Vagina (tissue), 2 donors: ENCODE results near the gene PMEPA1. TPM values are rescaled to one million over a fixed set of nuclear protein-coding genes. Genes with fewer than 3 reads are reported as not detected.

Experiments used
- DNase-seq, 2 donors: peaks; one replicate each; pipeline ENCODE4 v3.0.0-alpha.2; 2017; ENCODE audit errors: extremely low spot score in 2 of 2
- H3K27ac ChIP-seq: fragments of 200-600 bp; sonication (generic); one replicate; pipeline ENCODE4 v1.5.1; 2019
- H3K27me3 ChIP-seq: fragments of 200-600 bp; sonication (generic); one replicate; pipeline ENCODE4 v1.5.1; 2019
- H3K36me3 ChIP-seq, 2 donors: fragments of 200-600 bp; sonication (generic); one replicate each; pipeline ENCODE4 v1.5.1; 2017 to 2019
- H3K4me1 ChIP-seq: fragments of 200-600 bp; sonication (generic); one replicate; pipeline ENCODE4 v1.5.1; 2019
- H3K4me3 ChIP-seq, 2 donors: fragments of 200-600 bp; sonication (generic); 1 replicate in 1 of 2; 2 replicates in 1 of 2; pipeline ENCODE4 v1.5.1; 2016 to 2019
- H3K9me3 ChIP-seq: fragments of 200-600 bp; sonication (generic); one replicate; pipeline ENCODE4 v1.5.1; 2019
- CTCF ChIP-seq, 3 experiments: fragments of 450-650 bp in 2 of 3; fragments of 200-600 bp in 1 of 3; sonication (generic) in 1 of 3; IDR thresholded peaks; one replicate each; pipeline ENCODE4 v1.5.1; 2017 to 2019; ENCODE audit warnings: antibody characterized with exemption in 3 of 3, mild to moderate bottlenecking in 2 of 3, moderate library complexity in 2 of 3
- POLR2A ChIP-seq, 2 donors: fragments of 450-650 bp; IDR thresholded peaks; one replicate each; pipeline ENCODE4 v1.6.1; 2017; ENCODE audit warnings: antibody characterized with exemption in 2 of 2, mild to moderate bottlenecking in 2 of 2, moderate library complexity in 2 of 2
- POLR2AphosphoS5 ChIP-seq, 2 donors: sonication (generic); formaldehyde crosslinking; IDR thresholded peaks; one replicate each; pipeline ENCODE4 v1.9.0; 2017; ENCODE audit warnings: antibody characterized with exemption in 2 of 2, mild to moderate bottlenecking in 2 of 2, low read depth in 1 of 2; ENCODE audit not compliant: insufficient read depth in 1 of 2
- intact Hi-C: fragments of 100-400 bp; cut with DNase I; formaldehyde crosslinking; loops from one replicate; pipeline ENCODE4 v1.15.1; 2023
- total RNA-seq: library from RNA; depleted of rRNA; stranded (reverse); fragments of >200 nt; gene quantifications from one replicate; pipeline ENCODE4 v1.2.3, GENCODE V29; 2016

PMEPA1 gene
- total RNA-seq, 1 donor from 2014 or later, result 11.3 TPM

GRCh38 chr20:57613481-57613921, 96.3 kb downstream of the PMEPA1 start:
- Histone ChIP-seq H3K4me1 (no peaks in the 10 kb centered on the region), H3K4me3 (no peak overlapping the region), H3K36me3 (no peaks in the 10 kb centered on the region), H3K27me3 (no peaks in the 10 kb centered on the region), H3K27ac (no peak overlapping the region), H3K9me3 (no peaks in the 10 kb centered on the region)
- intact Hi-C loops, result no loop called here
- DNase-seq, result no peak
- no peak for TF ChIP-seq POLR2AphosphoS5 (IDR thresholded peaks at IDR 0.05; ENCODE audit: insufficient read depth in 1 of 2, low read depth in 1 of 2)
- TF ChIP-seq POLR2A (IDR thresholded peaks at IDR 0.05), result no peak
- no peak for TF ChIP-seq CTCF (IDR thresholded peaks at IDR 0.05)

DNA sequence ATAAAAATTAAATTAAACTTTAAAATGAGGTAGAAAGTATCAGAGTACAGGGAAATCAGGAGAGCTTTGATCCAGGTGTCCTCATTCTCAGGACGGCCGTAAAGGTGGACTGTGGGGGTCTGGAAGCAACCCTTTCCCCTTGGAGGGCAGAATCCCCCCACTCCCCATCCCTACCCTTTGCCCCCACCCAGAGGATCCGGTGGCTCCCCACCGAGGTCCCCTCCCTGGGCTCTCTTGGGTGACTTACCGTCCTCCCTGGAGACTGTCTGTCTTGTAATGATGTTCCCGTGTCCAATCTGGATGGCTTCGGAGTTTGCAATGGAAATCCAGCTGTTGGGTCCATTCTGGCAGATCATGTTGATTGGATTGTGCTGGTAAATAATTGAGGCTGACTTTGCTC, 96.9 kb downstream of the PMEPA1 start:
- TF ChIP-seq POLR2AphosphoS5 (IDR thresholded peaks at IDR 0.05; ENCODE audit: insufficient read depth in 1 of 2, low read depth in 1 of 2) (no peak), CTCF (IDR thresholded peaks at IDR 0.05) (no peak), POLR2A (IDR thresholded peaks at IDR 0.05) (no peak)
- Histone ChIP-seq H3K27ac (no peak overlapping the region), H3K27me3 (no peaks in the 10 kb centered on the region), H3K9me3 (no peaks in the 10 kb centered on the region), H3K4me3 (no peak overlapping the region), H3K4me1 (no peaks in the 10 kb centered on the region), H3K36me3 (no peaks in the 10 kb centered on the region)
- intact Hi-C loops, result no loop called here
- no peak for DNase-seq

- H3K27ac ChIP-seq, result no peak overlapping the region
- TF ChIP-seq POLR2A (IDR thresholded peaks at IDR 0.05) (no peak), POLR2AphosphoS5 (IDR thresholded peaks at IDR 0.05; ENCODE audit: insufficient read depth in 1 of 2, low read depth in 1 of 2) (no peak), CTCF (IDR thresholded peaks at IDR 0.05) (no peak)
- no peak for DNase-seq
- H3K27me3 ChIP-seq, result no peaks in the 10 kb centered on the region
- H3K9me3 ChIP-seq, result no peaks in the 10 kb centered on the region
- no peaks in the 10 kb centered on the region for H3K36me3 ChIP-seq
- intact Hi-C loops, result no loop called here
- no peak overlapping the region for H3K4me3 ChIP-seq
- H3K4me1 ChIP-seq, result no peaks in the 10 kb centered on the region
Observed at GRCh38 chr20:57612436-57612835, 97.4 kb downstream of the PMEPA1 start.

GRCh38 chr20:57611586-57612311, 98.1 kb downstream of the PMEPA1 start:
- DNase-seq, result no peak
- H3K27me3 ChIP-seq, result no peaks in the 10 kb centered on the region
- no peak overlapping the region for H3K4me3 ChIP-seq
- H3K4me1 ChIP-seq, result no peaks in the 10 kb centered on the region
- H3K27ac ChIP-seq, result no peak overlapping the region
- TF ChIP-seq POLR2AphosphoS5 (IDR thresholded peaks at IDR 0.05; ENCODE audit: insufficient read depth in 1 of 2, low read depth in 1 of 2) (no peak), POLR2A (IDR thresholded peaks at IDR 0.05) (no peak)
- intact Hi-C loops, result no loop called here
- no peaks in the 10 kb centered on the region for H3K36me3 ChIP-seq
- no peaks in the 10 kb centered on the region for H3K9me3 ChIP-seq

DNA sequence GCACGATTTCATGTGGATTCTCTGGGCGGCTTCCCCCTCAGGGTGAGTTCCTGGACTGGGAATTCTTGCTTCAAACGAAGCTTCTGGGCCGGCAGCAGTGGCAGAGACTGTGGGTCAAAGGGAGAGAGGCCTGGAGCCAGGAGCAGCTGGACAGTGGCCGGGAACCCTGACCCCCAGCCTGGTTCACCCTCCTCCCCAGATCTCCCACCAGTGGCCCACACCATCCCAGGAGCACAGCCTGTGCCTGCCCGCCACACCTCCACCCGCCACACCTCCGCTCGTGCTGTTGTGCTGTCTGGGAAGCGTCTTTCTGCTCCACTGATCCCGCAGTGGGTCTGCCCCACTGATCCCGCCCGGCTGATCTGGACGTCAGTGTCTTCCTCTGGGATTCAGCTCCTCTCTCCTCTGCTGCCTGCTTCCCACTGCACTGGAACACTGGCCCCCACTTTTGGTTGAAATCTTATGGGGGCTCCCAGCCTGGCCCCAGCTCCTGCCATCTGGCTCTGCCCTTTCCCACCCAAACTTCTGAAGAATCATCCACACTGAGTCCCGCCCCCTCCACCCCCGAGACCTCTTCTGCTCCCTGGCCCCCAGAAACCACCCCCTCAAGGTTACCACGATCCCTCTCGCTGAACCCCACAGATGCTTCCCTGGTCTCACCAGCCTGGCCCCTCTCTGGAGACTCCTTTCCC, 99.4 kb downstream of the PMEPA1 start:
- Histone ChIP-seq H3K27ac (no peak overlapping the region), H3K4me1 (no peaks in the 10 kb centered on the region), H3K27me3 (no peaks in the 10 kb centered on the region), H3K4me3 (no peak overlapping the region), H3K36me3 (no peaks in the 10 kb centered on the region), H3K9me3 (no peaks in the 10 kb centered on the region)
- TF ChIP-seq POLR2A (IDR thresholded peaks at IDR 0.05) (no peak), POLR2AphosphoS5 (IDR thresholded peaks at IDR 0.05; ENCODE audit: insufficient read depth in 1 of 2, low read depth in 1 of 2) (no peak), CTCF (IDR thresholded peaks at IDR 0.05) (no peak)
- no peak for DNase-seq
- intact Hi-C loops, result no loop called here
